Astrocyte (in vitro differentiated cells and primary cell): ENCODE data around the gene SMIM35. TPM values are rescaled to one million over a fixed set of nuclear protein-coding genes. Genes with fewer than 3 reads are reported as not detected.

Experiments
- DNase-seq: peaks from one replicate; pipeline ENCODE4 v3.0.0-alpha.2; 2010; ENCODE audit warnings: low read depth
- FAIRE-seq: peaks from 2 replicates; lab custom pipeline; 2011; peaks lifted over from hg19 to GRCh38; lab: Jason Lieb, UNC
- H2AFZ ChIP-seq: 2 replicates; pipeline ENCODE4 v1.6.0; 2012; ENCODE audit warnings: low read depth, low read length, inconsistent platforms
- H3K27ac ChIP-seq: 2 replicates; pipeline ENCODE4 v1.5.1; 2011; ENCODE audit warnings: low read depth, low read length, inconsistent platforms
- H3K27me3 ChIP-seq: 2 replicates; pipeline ENCODE4 v1.6.0; 2011; ENCODE audit warnings: low read length, inconsistent platforms; ENCODE audit not compliant: insufficient read depth
- H3K36me3 ChIP-seq: 2 replicates; pipeline ENCODE4 v1.5.1; 2011; ENCODE audit warnings: low read length, inconsistent platforms; ENCODE audit not compliant: insufficient read depth
- H3K4me1 ChIP-seq: 2 replicates; pipeline ENCODE4 v1.5.1; 2011; ENCODE audit warnings: low read length, inconsistent platforms; ENCODE audit not compliant: insufficient read depth
- H3K4me2 ChIP-seq: 2 replicates; pipeline ENCODE4 v1.6.0; 2012; ENCODE audit warnings: low read length, inconsistent platforms
- H3K4me3 ChIP-seq: 2 replicates; pipeline ENCODE4 v1.5.1; 2011; ENCODE audit warnings: low read depth, mild to moderate bottlenecking, low read length, inconsistent platforms; ENCODE audit not compliant: insufficient read depth
- H3K79me2 ChIP-seq: 2 replicates; pipeline ENCODE4 v1.6.0; 2012; ENCODE audit warnings: mild to moderate bottlenecking, low read length, inconsistent platforms; ENCODE audit not compliant: insufficient read depth
- H3K9ac ChIP-seq: 2 replicates; pipeline ENCODE4 v1.6.0; 2012; ENCODE audit warnings: mild to moderate bottlenecking, low read length, inconsistent platforms
- H3K9me3 ChIP-seq: 2 replicates; pipeline ENCODE4 v1.5.1; 2012; ENCODE audit warnings: low read depth, mild to moderate bottlenecking, low read length, inconsistent platforms; ENCODE audit not compliant: insufficient read depth
- H4K20me1 ChIP-seq: 2 replicates; pipeline ENCODE4 v1.6.0; 2012; ENCODE audit warnings: low read length, inconsistent platforms; ENCODE audit not compliant: insufficient read depth
- H3K27ac Mint-ChIP-seq: one replicate; pipeline ENCODE4 v1.8.0; 2021; ENCODE audit warnings: mild to moderate bottlenecking, mixed read lengths; ENCODE audit not compliant: unreplicated experiment
- H3K27me3 Mint-ChIP-seq: one replicate; pipeline ENCODE4 v1.8.0; 2021; ENCODE audit warnings: low read depth, mixed read lengths; ENCODE audit not compliant: unreplicated experiment
- H3K36me3 Mint-ChIP-seq: one replicate; pipeline ENCODE4 v1.8.0; 2021; ENCODE audit warnings: low read depth, mixed read lengths; ENCODE audit not compliant: unreplicated experiment
- H3K4me1 Mint-ChIP-seq: one replicate; pipeline ENCODE4 v1.8.0; 2021; ENCODE audit warnings: low read depth, mixed read lengths; ENCODE audit not compliant: unreplicated experiment
- H3K4me3 Mint-ChIP-seq: one replicate; pipeline ENCODE4 v1.8.0; 2021; ENCODE audit warnings: mild to moderate bottlenecking, moderate library complexity, mixed read lengths; ENCODE audit not compliant: unreplicated experiment
- H3K9me3 Mint-ChIP-seq: one replicate; pipeline ENCODE4 v1.8.0; 2021; ENCODE audit warnings: mild to moderate bottlenecking, mixed read lengths; ENCODE audit not compliant: unreplicated experiment
- CTCF ChIP-seq: IDR thresholded peaks from 2 replicates; pipeline ENCODE4 v1.5.1; 2011; ENCODE audit warnings: low read depth, mild to moderate bottlenecking, inconsistent platforms, low read length, moderate library complexity; ENCODE audit not compliant: insufficient read depth
- EZH2 ChIP-seq: IDR thresholded peaks from 2 replicates; pipeline ENCODE4 v1.6.1; 2012; ENCODE audit warnings: mild to moderate bottlenecking, low read length, inconsistent platforms; ENCODE audit not compliant: insufficient read depth
- total RNA-seq: library from RNA; stranded (reverse); gene quantifications from 2 replicates; pipeline ENCODE4 v1.2.1, GENCODE V29; 2021

SMIM35 gene
- total RNA-seq, 1 donor from 2014 or later: not detected

- H3K9ac ChIP-seq: no peak overlapping the region
- H3K27me3 ChIP-seq: peaks cover 8% of the 10 kb centered on the region
- no peaks in the 10 kb centered on the region for H3K36me3 ChIP-seq
- H3K36me3 Mint-ChIP-seq: no peaks in the 10 kb centered on the region
- H3K4me1 Mint-ChIP-seq: no peaks in the 10 kb centered on the region
- H3K4me3 ChIP-seq: no peak overlapping the region
- no peaks in the 10 kb centered on the region for H3K79me2 ChIP-seq
- TF ChIP-seq EZH2: no peak
- TF ChIP-seq CTCF: no peak
- H2AFZ ChIP-seq: no peak overlapping the region
- no peak overlapping the region for H3K4me3 Mint-ChIP-seq
- no peaks in the 10 kb centered on the region for H3K4me1 ChIP-seq
- no peak overlapping the region for H3K27ac Mint-ChIP-seq
- H4K20me1 ChIP-seq: no peaks in the 10 kb centered on the region
- no peak overlapping the region for H3K27ac ChIP-seq
- H3K9me3 ChIP-seq: no peaks in the 10 kb centered on the region
- DNase-seq (no peak), FAIRE-seq (no peak)
- H3K9me3 Mint-ChIP-seq: peaks cover 7% of the 10 kb centered on the region
- peaks cover 61% of the 10 kb centered on the region for H3K27me3 Mint-ChIP-seq
- no peak overlapping the region for H3K4me2 ChIP-seq
Measured at GRCh38 chr11:118098996-118099837, 12.5 kb upstream of the SMIM35 start.

GRCh38 chr11:118095967-118096367 lies 9.2 kb upstream of the SMIM35 start:
- H3K9me3 ChIP-seq: no peaks in the 10 kb centered on the region
- no peaks in the 10 kb centered on the region for H3K36me3 ChIP-seq
- no peak overlapping the region for H2AFZ ChIP-seq
- no peak overlapping the region for H3K27ac ChIP-seq
- TF ChIP-seq EZH2 (no peak), CTCF (no peak)
- DNase-seq: no peak
- peaks cover 2% of the 10 kb centered on the region for H3K4me1 Mint-ChIP-seq
- peaks cover 21% of the 10 kb centered on the region for H3K9me3 Mint-ChIP-seq
- H3K9ac ChIP-seq: no peak overlapping the region
- H3K79me2 ChIP-seq: no peaks in the 10 kb centered on the region
- peaks cover 46% of the 10 kb centered on the region for H3K27me3 Mint-ChIP-seq
- no peak overlapping the region for H3K27ac Mint-ChIP-seq
- peaks cover 8% of the 10 kb centered on the region for H3K27me3 ChIP-seq
- H3K4me1 ChIP-seq: no peaks in the 10 kb centered on the region
- FAIRE-seq: no peak
- H4K20me1 ChIP-seq: no peaks in the 10 kb centered on the region
- H3K36me3 Mint-ChIP-seq: peaks cover 2% of the 10 kb centered on the region
- no peak overlapping the region for H3K4me3 ChIP-seq
- H3K4me2 ChIP-seq: no peak overlapping the region
- no peak overlapping the region for H3K4me3 Mint-ChIP-seq

GRCh38 chr11:118095493-118095892 lies 8.7 kb upstream of the SMIM35 start:
- H4K20me1 ChIP-seq: no peaks in the 10 kb centered on the region
- no peak overlapping the region for H3K27ac ChIP-seq
- no peak overlapping the region for H3K9ac ChIP-seq
- H2AFZ ChIP-seq: no peak overlapping the region
- H3K27me3 ChIP-seq: peaks cover 8% of the 10 kb centered on the region
- DNase-seq (no peak), FAIRE-seq (no peak)
- H3K4me3 ChIP-seq: no peak overlapping the region
- Mint-ChIP-seq H3K27ac (no peak overlapping the region), H3K9me3 (peaks cover 21% of the 10 kb centered on the region), H3K4me3 (no peak overlapping the region), H3K36me3 (peaks cover 2% of the 10 kb centered on the region), H3K4me1 (peaks cover 2% of the 10 kb centered on the region), H3K27me3 (peaks cover 44% of the 10 kb centered on the region)
- no peaks in the 10 kb centered on the region for H3K79me2 ChIP-seq
- H3K36me3 ChIP-seq: no peaks in the 10 kb centered on the region
- no peak overlapping the region for H3K4me2 ChIP-seq
- no peaks in the 10 kb centered on the region for H3K9me3 ChIP-seq
- no peaks in the 10 kb centered on the region for H3K4me1 ChIP-seq
- TF ChIP-seq EZH2 (no peak), CTCF (no peak)
